Body of pancreas (tissue), 4 donors: ENCODE data around the gene SKI.

Source experiments
- POLR2A ChIP-seq, 3 donors: fragments of 450-650 bp; IDR thresholded peaks; one replicate each; pipeline ENCODE4 v1.6.1; 2016; ENCODE audit warnings: antibody characterized with exemption in 3 of 3, mild to moderate bottlenecking in 2 of 3
- TF ChIP-seq, protein P1 (sequence below), 7 experiments: fragments of 450-650 bp in 4 of 7; fragments of 200-600 bp in 3 of 7; sonication (generic) in 3 of 7; IDR thresholded peaks; one replicate each; pipeline ENCODE4 v1.5.1; 2016 to 2019; ENCODE audit warnings: antibody characterized with exemption in 7 of 7

DNA sequence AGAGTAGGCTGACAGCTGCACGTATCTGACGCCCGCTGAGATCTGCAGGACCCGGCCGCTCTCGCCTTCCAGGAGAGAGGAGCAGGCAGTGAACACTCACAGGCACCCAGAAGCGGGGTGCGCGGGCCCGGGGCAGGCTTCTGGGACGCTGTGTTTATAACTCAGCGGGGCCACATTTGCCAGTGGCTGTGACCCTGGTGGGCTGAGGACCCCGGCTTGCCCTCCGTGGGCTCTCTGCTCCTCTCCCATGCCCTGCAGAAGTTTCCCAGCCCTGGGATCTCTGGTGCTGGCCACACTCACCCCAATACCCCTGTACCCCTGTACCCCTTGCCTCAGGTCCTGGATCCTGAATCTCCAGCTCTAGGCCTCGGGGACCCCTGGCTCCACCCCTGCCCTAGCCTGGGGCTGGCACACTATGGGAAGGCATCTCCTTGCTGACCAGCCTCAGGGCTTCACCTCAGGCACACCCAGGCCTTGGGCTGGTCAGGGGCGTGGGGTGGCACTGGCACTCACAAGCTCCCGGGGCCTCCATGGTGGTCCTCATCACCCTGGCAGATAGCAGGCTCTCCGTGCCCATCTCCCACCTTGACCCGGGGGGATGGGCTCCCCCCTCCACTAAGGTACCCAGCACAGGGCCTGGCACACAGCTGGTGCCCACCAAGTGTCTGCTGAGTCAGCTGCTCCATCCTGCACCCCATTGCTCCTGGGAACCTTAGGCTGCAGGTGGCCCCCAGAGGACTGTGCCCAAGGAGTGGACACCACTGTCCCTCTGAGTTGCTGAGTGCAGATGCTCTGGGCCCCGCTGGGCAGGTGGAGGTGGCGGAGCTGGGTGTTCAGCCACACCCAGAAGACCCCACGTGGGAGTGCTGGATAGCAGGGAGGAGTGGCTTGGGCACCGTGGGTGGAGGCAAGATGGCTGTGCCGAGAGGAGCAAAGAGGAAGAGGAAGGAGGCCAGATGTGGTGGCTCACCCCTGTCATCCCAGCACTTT lies 130.8 kb downstream of the SKI start:
- TF ChIP-seq, protein P1, sequence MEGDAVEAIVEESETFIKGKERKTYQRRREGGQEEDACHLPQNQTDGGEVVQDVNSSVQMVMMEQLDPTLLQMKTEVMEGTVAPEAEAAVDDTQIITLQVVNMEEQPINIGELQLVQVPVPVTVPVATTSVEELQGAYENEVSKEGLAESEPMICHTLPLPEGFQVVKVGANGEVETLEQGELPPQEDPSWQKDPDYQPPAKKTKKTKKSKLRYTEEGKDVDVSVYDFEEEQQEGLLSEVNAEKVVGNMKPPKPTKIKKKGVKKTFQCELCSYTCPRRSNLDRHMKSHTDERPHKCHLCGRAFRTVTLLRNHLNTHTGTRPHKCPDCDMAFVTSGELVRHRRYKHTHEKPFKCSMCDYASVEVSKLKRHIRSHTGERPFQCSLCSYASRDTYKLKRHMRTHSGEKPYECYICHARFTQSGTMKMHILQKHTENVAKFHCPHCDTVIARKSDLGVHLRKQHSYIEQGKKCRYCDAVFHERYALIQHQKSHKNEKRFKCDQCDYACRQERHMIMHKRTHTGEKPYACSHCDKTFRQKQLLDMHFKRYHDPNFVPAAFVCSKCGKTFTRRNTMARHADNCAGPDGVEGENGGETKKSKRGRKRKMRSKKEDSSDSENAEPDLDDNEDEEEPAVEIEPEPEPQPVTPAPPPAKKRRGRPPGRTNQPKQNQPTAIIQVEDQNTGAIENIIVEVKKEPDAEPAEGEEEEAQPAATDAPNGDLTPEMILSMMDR (IDR thresholded peaks at IDR 0.05), result no peak
- TF ChIP-seq POLR2A (IDR thresholded peaks at IDR 0.05), result no peak
